K562 (cell line): ENCODE measurements around the gene KCNB1. TPM values are rescaled to one million over a fixed set of nuclear protein-coding genes. Genes with fewer than 3 reads are reported as not detected.

Experiments
- ATAC-seq: fragments of 200-7000 bp; cut with Tn5 transposase; 3 replicates; pipeline ENCODE4 v1.9.1; 2020; ENCODE audit warnings: moderate library complexity
- BruUV-seq: library from RNA; stranded (reverse); fragments of 400-500 nt; replicated peaks from 2 replicates; lab custom pipeline; 2021; lab: Mats Ljungman, UMichigan
- CTCF ChIA-PET: fragments of 300-600 bp; formaldehyde crosslinking; extraction: SDS; loops from one replicate; lab custom pipeline; 2021; ENCODE audit warnings: low intra/inter-chr PET ratio; lab: Yijun Ruan, JAX
- POLR2A ChIA-PET: fragments of 300-600, 350-650 bp; sonication (Branson Sonifier 250); formaldehyde crosslinking; extraction: SDS; loops from one replicate; lab custom pipeline; 2021; ENCODE audit warnings: antibody characterized with exemption, inconsistent platforms; lab: Yijun Ruan, JAX
- DNase-seq, 4 experiments: peaks; one replicate each; pipeline versions ENCODE4 v3.0.0 to v3.0.0-alpha.2; 2011 to 2018; ENCODE audit warnings: low spot score in 3 of 4, mixed read lengths in 3 of 4; ENCODE audit errors: extremely low read depth in 1 of 4
- FAIRE-seq: peaks from 2 replicates; lab custom pipeline; 2011; peaks lifted over from hg19 to GRCh38; lab: Jason Lieb, UNC
- H2AFZ ChIP-seq: 2 replicates; pipeline ENCODE4 v1.6.0; 2011; ENCODE audit warnings: low read depth, low read length, control low read depth, inconsistent platforms
- H3K27ac ChIP-seq: fragments of 200-600 bp; 3 replicates; pipeline ENCODE4 v1.8.0; 2011; ENCODE audit warnings: low read depth, mild to moderate bottlenecking, control low read depth, inconsistent platforms, low read length, moderate library complexity, mixed read lengths; ENCODE audit errors: extremely low read depth
- H3K27me3 ChIP-seq, 2 experiments: fragments of 300-600 bp in 1 of 2; 2 replicates in 1 of 2; 3 replicates in 1 of 2; pipeline versions ENCODE4 v1.6.0 to v1.8.0; 2011; ENCODE audit warnings: inconsistent platforms in 2 of 2, low read length in 2 of 2, mild to moderate bottlenecking in 1 of 2, mixed read lengths in 1 of 2, moderate library complexity in 1 of 2; ENCODE audit not compliant: control insufficient read depth in 2 of 2, insufficient read depth in 2 of 2
- H3K36me3 ChIP-seq: fragments of 300-600 bp; 3 replicates; pipeline ENCODE4 v1.8.0; 2011; ENCODE audit warnings: mild to moderate bottlenecking, low read length, inconsistent platforms; ENCODE audit not compliant: control insufficient read depth, insufficient read depth
- H3K4me1 ChIP-seq, 2 experiments: fragments of 200-600 bp in 1 of 2; replicated peaks in 1 of 2; 2 replicates in 1 of 2; 3 replicates in 1 of 2; pipeline versions ENCODE4 v1.5.1 to v1.8.0; 2011; ENCODE audit warnings: inconsistent platforms in 2 of 2, low read length in 2 of 2, mild to moderate bottlenecking in 1 of 2, mixed read lengths in 1 of 2, moderate library complexity in 1 of 2; ENCODE audit not compliant: control insufficient read depth in 2 of 2, insufficient read depth in 2 of 2
- H3K4me2 ChIP-seq: 2 replicates; pipeline ENCODE4 v1.6.1; 2011; ENCODE audit warnings: low read length, control low read depth, inconsistent platforms, mixed read lengths; ENCODE audit not compliant: insufficient read depth
- H3K4me3 ChIP-seq: fragments of 200-600 bp; sonication (generic), shearing (Covaris generic); 2 replicates; pipeline ENCODE4 v1.5.1; 2016; ENCODE audit warnings: control low read depth, inconsistent platforms
- H3K79me2 ChIP-seq: fragments of 200-600 bp; 3 replicates; pipeline ENCODE4 v1.8.0; 2011; ENCODE audit warnings: low read length, inconsistent platforms; ENCODE audit not compliant: control insufficient read depth, insufficient read depth
- H3K9ac ChIP-seq, 2 experiments: 2 replicates each; pipeline versions ENCODE4 v1.6.0 to v1.6.1; 2011; ENCODE audit warnings: low read depth in 2 of 2, low read length in 2 of 2, control low read depth in 1 of 2, inconsistent platforms in 1 of 2, mild to moderate bottlenecking in 1 of 2, mixed read lengths in 1 of 2; ENCODE audit not compliant: insufficient read depth in 1 of 2
- H3K9me1 ChIP-seq: one replicate; pipeline ENCODE4 v1.6.0; 2011; ENCODE audit warnings: inconsistent platforms, mild to moderate bottlenecking, low read length, moderate library complexity; ENCODE audit not compliant: control insufficient read depth, insufficient read depth
- H3K9me3 ChIP-seq: replicated peaks from 2 replicates; pipeline ENCODE4 v1.5.1; 2011; ENCODE audit warnings: low read depth, low read length, inconsistent platforms; ENCODE audit not compliant: control insufficient read depth, insufficient read depth
- H4K20me1 ChIP-seq: replicated peaks from 2 replicates; pipeline ENCODE4 v1.6.1; 2011; ENCODE audit warnings: low read length, inconsistent platforms, mixed read lengths; ENCODE audit not compliant: control insufficient read depth, insufficient read depth
- ATF4 ChIP-seq: fragments of 450-650 bp; formaldehyde crosslinking; IDR thresholded peaks from 2 replicates; pipeline ENCODE4 v1.4.0; 2022; ENCODE audit warnings: mild to moderate bottlenecking, moderate library complexity
- ATF7 ChIP-seq: fragments of 450-650 bp; IDR thresholded peaks from 2 replicates; pipeline ENCODE4 v1.7.1; 2014; ENCODE audit warnings: mild to moderate bottlenecking, moderate library complexity
- BHLHE40 ChIP-seq: IDR thresholded peaks from 2 replicates; pipeline ENCODE4 v1.6.1; 2011; ENCODE audit warnings: low read length, improper control_type of control experiment
- CBX2 ChIP-seq: fragments of 200-600 bp; sonication (generic); IDR thresholded peaks from one replicate; pipeline ENCODE4 v1.6.1; 2012; ENCODE audit warnings: mild to moderate bottlenecking, low read length, inconsistent platforms; ENCODE audit not compliant: insufficient read depth, poor library complexity, severe bottlenecking
- DLX4 ChIP-seq: fragments of 250-450 bp; sonication (Bioruptor Pico); IDR thresholded peaks from 2 replicates; pipeline ENCODE4 v1.6.1; 2021; ENCODE audit warnings: mild to moderate bottlenecking
- FOXJ3 ChIP-seq: sonication (generic); formaldehyde crosslinking; IDR thresholded peaks from 2 replicates; pipeline ENCODE4 v1.4.0; 2020; ENCODE audit warnings: mild to moderate bottlenecking, missing genetic modification reagents
- FOXP4 ChIP-seq: sonication (generic); formaldehyde crosslinking; IDR thresholded peaks from 2 replicates; pipeline ENCODE4 v1.8.0; 2022; ENCODE audit warnings: mild to moderate bottlenecking, missing genetic modification reagents, borderline replicate concordance
- GATAD2B ChIP-seq: fragments of 450-650 bp; IDR thresholded peaks from 2 replicates; pipeline ENCODE4 v1.6.1; 2017; ENCODE audit warnings: mild to moderate bottlenecking, borderline replicate concordance
- NCOA1 ChIP-seq: fragments of 450-650 bp; IDR thresholded peaks from 2 replicates; pipeline ENCODE4 v1.6.1; 2016; ENCODE audit warnings: low read depth
- NEUROD1 ChIP-seq: fragments of 150-350 bp; IDR thresholded peaks from 2 replicates; pipeline ENCODE4 v1.6.1; 2014; ENCODE audit warnings: borderline replicate concordance, low read length, low read depth; ENCODE audit not compliant: partially characterized antibody
- PYGO2 ChIP-seq: fragments of 450-650 bp; IDR thresholded peaks from 2 replicates; pipeline ENCODE4 v1.6.1; 2016; ENCODE audit warnings: mild to moderate bottlenecking, missing genetic modification characterization, moderate library complexity, missing compliant biosample characterization
- SMC3 ChIP-seq: conservative IDR thresholded peaks from 2 replicates; pipeline ENCODE4 v1.6.1; 2011; ENCODE audit warnings: low read depth, low read length, improper control_type of control experiment; ENCODE audit not compliant: insufficient read depth
- STAG1 ChIP-seq: sonication (generic); formaldehyde crosslinking; IDR thresholded peaks from 2 replicates; pipeline ENCODE4 v1.5.0; 2020; ENCODE audit warnings: missing genetic modification reagents, borderline replicate concordance
- ZHX1 ChIP-seq: fragments of 150-350 bp; conservative IDR thresholded peaks from 2 replicates; pipeline ENCODE4 v1.6.1; 2014; ENCODE audit warnings: low read length
- ZNF217 ChIP-seq: sonication (generic); formaldehyde crosslinking; IDR thresholded peaks from 2 replicates; pipeline ENCODE4 v1.8.0; 2022; ENCODE audit warnings: mild to moderate bottlenecking, missing genetic modification reagents
- ZNF24 ChIP-seq: fragments of 450-650 bp; IDR thresholded peaks from 2 replicates; pipeline ENCODE4 v1.6.1; 2016
- WGBS: fragments of 100-300 bp; shearing (Covaris generic); methylation state at CpG from one replicate; pipeline ENCODE4 v1.1.6; 2016; ENCODE audit warnings: low coverage, mixed read lengths; ENCODE audit not compliant: insufficient coverage; ENCODE audit errors: missing lambda C conversion rate; 5-methylcytosine and 5-hydroxymethylcytosine counted together
- in situ Hi-C: fragments of 300-500 bp; cut with MboI; formaldehyde crosslinking; loops from 4 replicates; pipeline ENCODE4 v1.15.0; 2018; ENCODE audit warnings: inconsistent platforms, mixed read lengths
- intact Hi-C: fragments of 100-400 bp; cut with micrococcal nuclease; formaldehyde crosslinking; loops from 2 replicates; pipeline ENCODE4 v1.14.2; 2022
- polyA plus RNA-seq, 8 experiments: library from polyadenylated mRNA; depleted of rRNA in 4 of 8; stranded (reverse) in 5 of 8; unstranded in 3 of 8; fragments of >200 nt; fragmentation: Nextera tagmentation in 2 of 8; fragmentation: Illumina TruSeq in 1 of 8; extraction: Ambion mirVana in 2 of 8; extraction: Trizol in 1 of 8; gene quantifications; 2 replicates each; pipeline versions ENCODE4 v1.2.1 to v1.2.3, GENCODE V29; 2011 to 2014; ENCODE audit warnings: inconsistent platforms in 1 of 8, missing spikeins in 1 of 8
- total RNA-seq, 7 experiments: library from RNA; depleted of rRNA in 6 of 7; stranded (reverse); fragments of >200 nt in 6 of 7; fragmentation: Illumina TruSeq in 2 of 7; extraction: Trizol in 2 of 7; gene quantifications; 2 replicates each; pipeline versions ENCODE4 v1.2.1 to v1.2.3, GENCODE V29; 2011 to 2021; ENCODE audit warnings: low replicate concordance in 1 of 7

KCNB1 gene
- total and polyA plus RNA-seq, 9 of the 15 experiments (the other 6 are each of a cell fraction or from before 2014, with no cell fraction given), result 0.01 to 0.06 TPM; not detected in 7

- no peak overlapping the region for H2AFZ ChIP-seq
- no peaks in the 10 kb centered on the region for H3K4me1 ChIP-seq
- intact Hi-C loops (no loop called here), in situ Hi-C loops (no loop called here)
- H3K36me3 ChIP-seq, result no peaks in the 10 kb centered on the region
- FAIRE-seq (no peak), ATAC-seq (no peak), DNase-seq (no peak)
- peaks cover 16% of the 10 kb centered on the region in 2 experiments for H3K27me3 ChIP-seq
- CTCF ChIA-PET, result no interaction called here
- H3K9me1 ChIP-seq, result peaks cover 4% of the 10 kb centered on the region
- no peak overlapping the region for H3K4me3 ChIP-seq
- under 1% methylated on average over 6 of the region's 6 CpGs for WGBS
- POLR2A ChIA-PET, result interaction anchor here (1.1 kb wide), 2 partner anchors 14 to 25 kb away, joined by 3 to 6 read pairs; no protein-coding TSS in a partner anchor
- H4K20me1 ChIP-seq, result no peaks in the 10 kb centered on the region
- no peaks in the 10 kb centered on the region for H3K79me2 ChIP-seq
- no peak overlapping the region for H3K9ac ChIP-seq
- no peak overlapping the region for H3K27ac ChIP-seq
- H3K4me2 ChIP-seq, result no peak overlapping the region
- H3K9me3 ChIP-seq, result no peaks in the 10 kb centered on the region
- no TSS peak for BruUV-seq
- TF ChIP-seq ATF7 (no peak), FOXP4 (CRISPR knock-in tag) (no peak), DLX4 (CRISPR knock-in tag) (no peak), NEUROD1 (no peak), ZNF24 (no peak), PYGO2 (tag) (no peak), ATF4 (CRISPR knock-in tag) (no peak), SMC3 (no peak), ZHX1 (no peak), STAG1 (no peak), ZNF217 (CRISPR knock-in tag) (no peak), BHLHE40 (no peak), FOXJ3 (CRISPR knock-in tag) (no peak), GATAD2B (no peak), CBX2 (no peak), NCOA1 (no peak)
Measured at GRCh38 chr20:49360242-49360968, 122.1 kb downstream of the KCNB1 start.
